GM12878 (cell line): ENCODE data around the gene SEC22C.

Source experiments
- RFX5 ChIP-seq: IDR thresholded peaks from 2 replicates; pipeline ENCODE4 v1.6.1; 2011; ENCODE audit warnings: low read depth, low read length, improper control_type of control experiment
- TARDBP ChIP-seq: IDR thresholded peaks from 2 replicates; pipeline ENCODE4 v1.6.1; 2016; ENCODE audit warnings: borderline replicate concordance
- TF ChIP-seq, protein P1 (sequence below), 3 experiments: IDR thresholded peaks in 2 of 3; conservative IDR thresholded peaks in 1 of 3; 2 replicates each; pipeline ENCODE4 v1.5.1; 2011; ENCODE audit warnings: low read depth in 3 of 3, low read length in 3 of 3, mild to moderate bottlenecking in 3 of 3, control low read depth in 2 of 3, moderate library complexity in 2 of 3, inconsistent platforms in 1 of 3, mixed read lengths in 1 of 3; ENCODE audit not compliant: control insufficient read depth in 2 of 3, insufficient read depth in 1 of 3; ENCODE audit errors: extremely low read depth in 1 of 3

DNA sequence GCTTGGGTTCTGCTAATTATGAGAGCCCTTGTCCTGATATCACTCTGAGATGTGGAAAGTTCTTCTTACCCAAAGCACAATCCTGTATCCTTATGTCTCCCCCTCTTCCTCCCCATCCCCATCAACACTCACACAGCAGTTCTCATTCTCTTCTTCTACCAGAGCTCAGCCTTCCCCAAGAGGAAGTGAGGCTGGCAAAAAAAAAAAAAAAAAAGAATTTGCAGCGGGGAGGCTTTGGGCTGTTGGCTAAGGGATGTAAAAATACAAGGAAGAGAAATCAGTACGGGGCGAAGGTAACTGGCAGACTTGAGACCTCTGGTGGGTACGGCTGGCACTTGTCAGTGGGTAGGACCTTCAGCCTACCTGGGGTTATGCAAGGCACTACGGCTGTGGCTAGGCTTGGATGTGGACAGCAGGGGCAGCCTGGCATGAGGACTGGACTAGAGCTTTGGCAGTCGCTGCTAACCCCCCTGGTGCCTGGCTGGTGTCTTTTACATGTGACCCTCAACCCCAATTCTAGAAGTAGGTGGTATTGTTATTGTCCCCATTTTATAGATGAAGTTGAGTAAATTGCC, 73.9 kb downstream of the SEC22C start:
- no peak for TF ChIP-seq RFX5
- TF ChIP-seq, protein P1, sequence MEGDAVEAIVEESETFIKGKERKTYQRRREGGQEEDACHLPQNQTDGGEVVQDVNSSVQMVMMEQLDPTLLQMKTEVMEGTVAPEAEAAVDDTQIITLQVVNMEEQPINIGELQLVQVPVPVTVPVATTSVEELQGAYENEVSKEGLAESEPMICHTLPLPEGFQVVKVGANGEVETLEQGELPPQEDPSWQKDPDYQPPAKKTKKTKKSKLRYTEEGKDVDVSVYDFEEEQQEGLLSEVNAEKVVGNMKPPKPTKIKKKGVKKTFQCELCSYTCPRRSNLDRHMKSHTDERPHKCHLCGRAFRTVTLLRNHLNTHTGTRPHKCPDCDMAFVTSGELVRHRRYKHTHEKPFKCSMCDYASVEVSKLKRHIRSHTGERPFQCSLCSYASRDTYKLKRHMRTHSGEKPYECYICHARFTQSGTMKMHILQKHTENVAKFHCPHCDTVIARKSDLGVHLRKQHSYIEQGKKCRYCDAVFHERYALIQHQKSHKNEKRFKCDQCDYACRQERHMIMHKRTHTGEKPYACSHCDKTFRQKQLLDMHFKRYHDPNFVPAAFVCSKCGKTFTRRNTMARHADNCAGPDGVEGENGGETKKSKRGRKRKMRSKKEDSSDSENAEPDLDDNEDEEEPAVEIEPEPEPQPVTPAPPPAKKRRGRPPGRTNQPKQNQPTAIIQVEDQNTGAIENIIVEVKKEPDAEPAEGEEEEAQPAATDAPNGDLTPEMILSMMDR (IDR thresholded peaks at IDR 0.05 in 2 of 3, conservative IDR thresholded peaks at IDR 0.05 in 1 of 3; ENCODE audit: control insufficient read depth in 2 of 3, extremely low read depth in 1 of 3, insufficient read depth in 1 of 3, low read depth in 3 of 3, low read length in 3 of 3) = no peak
- no peak for TF ChIP-seq TARDBP
